ENCODE results near the gene PI4KA. TPM values are rescaled to one million over a fixed set of nuclear protein-coding genes. Genes with fewer than 3 reads are reported as not detected.

The PI4KA gene
- polyA plus RNA-seq, 1 of the 3 experiments (the other 2 are of a cell fraction): 30.0 TPM

DNA sequence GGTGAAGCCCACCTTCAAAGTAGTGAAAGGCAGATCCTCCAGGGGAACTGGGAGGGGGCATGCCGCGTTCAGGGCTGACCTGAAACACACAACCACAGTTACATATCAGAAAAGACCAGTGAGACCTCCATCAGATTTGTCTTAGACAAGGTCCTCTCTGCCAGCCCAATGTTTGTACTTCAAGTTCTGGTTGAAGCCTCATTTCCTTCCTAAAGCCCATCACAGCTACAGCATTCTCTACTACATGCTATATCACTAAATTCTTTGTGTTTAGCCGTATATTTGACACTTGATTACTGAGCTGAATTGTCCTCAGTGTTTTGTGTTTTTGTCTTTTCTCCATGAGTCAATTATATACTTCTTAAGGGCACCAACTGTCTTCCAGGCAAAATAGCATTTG is 40.1 kb downstream of the PI4KA start:
- Histone ChIP-seq H4K20me1 (ENCODE audit: insufficient read depth) (no peaks in the 10 kb centered on the region), H3K79me2 (ENCODE audit: insufficient read depth) (no peaks in the 10 kb centered on the region), H3K4me3 (ENCODE audit: low read depth in 2 of 2, low read length in 1 of 2) (no peak overlapping the region), H3K4me2 (no peak overlapping the region), H3K27ac (ENCODE audit: low read depth in 2 of 2, low read length in 1 of 2) (no peak overlapping the region), H3K9ac (no peak overlapping the region), H3K4me1 (ENCODE audit: control insufficient read depth in 1 of 2, insufficient read depth in 2 of 2, low read depth in 1 of 2, low read length in 1 of 2) (no peaks in the 10 kb centered on the region), H3K27me3 (ENCODE audit: insufficient read depth) (no peaks in the 10 kb centered on the region), H2AFZ (ENCODE audit: low read depth) (no peak overlapping the region), H3K9me2 (no peaks in the 10 kb centered on the region), H3K36me3 (replicated peaks in 1 of 2; ENCODE audit: control insufficient read depth in 1 of 2, insufficient read depth in 2 of 2, low read length in 1 of 2) (peaks cover 26 to 31% of the 10 kb centered on the region in 2 experiments), H3F3A (replicated peaks; ENCODE audit: insufficient read depth) (peaks cover 7% of the 10 kb centered on the region), H3K9me3 (no peaks in the 10 kb centered on the region)
- 98% methylated on average over 3 of the region's 3 CpGs for WGBS (ENCODE audit: low lambda C conversion rate)
- POLR2A ChIA-PET: no interaction called here
- DNase-seq: no peak
- CTCF ChIA-PET: no interaction called here
- TF ChIP-seq JUND (IDR thresholded peaks at IDR 0.05): no peak
- TF ChIP-seq RAD21 (IDR thresholded peaks at IDR 0.05; ENCODE audit: low read length): no peak
- no peak for TF ChIP-seq FOXJ3 (CRISPR knock-in tag; IDR thresholded peaks at IDR 0.05)
- no peak for TF ChIP-seq ZBTB33 (IDR thresholded peaks at IDR 0.05; ENCODE audit: borderline replicate concordance, low read depth)
- TF ChIP-seq GATA2 (CRISPR knock-in tag; IDR thresholded peaks at IDR 0.05): no peak
- TF ChIP-seq, protein P1, sequence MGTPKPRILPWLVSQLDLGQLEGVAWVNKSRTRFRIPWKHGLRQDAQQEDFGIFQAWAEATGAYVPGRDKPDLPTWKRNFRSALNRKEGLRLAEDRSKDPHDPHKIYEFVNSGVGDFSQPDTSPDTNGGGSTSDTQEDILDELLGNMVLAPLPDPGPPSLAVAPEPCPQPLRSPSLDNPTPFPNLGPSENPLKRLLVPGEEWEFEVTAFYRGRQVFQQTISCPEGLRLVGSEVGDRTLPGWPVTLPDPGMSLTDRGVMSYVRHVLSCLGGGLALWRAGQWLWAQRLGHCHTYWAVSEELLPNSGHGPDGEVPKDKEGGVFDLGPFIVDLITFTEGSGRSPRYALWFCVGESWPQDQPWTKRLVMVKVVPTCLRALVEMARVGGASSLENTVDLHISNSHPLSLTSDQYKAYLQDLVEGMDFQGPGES (IDR thresholded peaks at IDR 0.05; ENCODE audit: low read depth, low read length): no peak
- TF ChIP-seq FOSL2 (IDR thresholded peaks at IDR 0.05; ENCODE audit: borderline replicate concordance, low read depth): no peak
- TF ChIP-seq FOXM1 (IDR thresholded peaks at IDR 0.05; ENCODE audit: low read depth): no peak
- TF ChIP-seq MXI1 (IDR thresholded peaks at IDR 0.05; ENCODE audit: low read depth, low read length): no peak
- no peak for TF ChIP-seq MAX (IDR thresholded peaks at IDR 0.05; ENCODE audit: low read depth)
- TF ChIP-seq, protein P2, sequence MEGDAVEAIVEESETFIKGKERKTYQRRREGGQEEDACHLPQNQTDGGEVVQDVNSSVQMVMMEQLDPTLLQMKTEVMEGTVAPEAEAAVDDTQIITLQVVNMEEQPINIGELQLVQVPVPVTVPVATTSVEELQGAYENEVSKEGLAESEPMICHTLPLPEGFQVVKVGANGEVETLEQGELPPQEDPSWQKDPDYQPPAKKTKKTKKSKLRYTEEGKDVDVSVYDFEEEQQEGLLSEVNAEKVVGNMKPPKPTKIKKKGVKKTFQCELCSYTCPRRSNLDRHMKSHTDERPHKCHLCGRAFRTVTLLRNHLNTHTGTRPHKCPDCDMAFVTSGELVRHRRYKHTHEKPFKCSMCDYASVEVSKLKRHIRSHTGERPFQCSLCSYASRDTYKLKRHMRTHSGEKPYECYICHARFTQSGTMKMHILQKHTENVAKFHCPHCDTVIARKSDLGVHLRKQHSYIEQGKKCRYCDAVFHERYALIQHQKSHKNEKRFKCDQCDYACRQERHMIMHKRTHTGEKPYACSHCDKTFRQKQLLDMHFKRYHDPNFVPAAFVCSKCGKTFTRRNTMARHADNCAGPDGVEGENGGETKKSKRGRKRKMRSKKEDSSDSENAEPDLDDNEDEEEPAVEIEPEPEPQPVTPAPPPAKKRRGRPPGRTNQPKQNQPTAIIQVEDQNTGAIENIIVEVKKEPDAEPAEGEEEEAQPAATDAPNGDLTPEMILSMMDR (IDR thresholded peaks at IDR 0.05): no peak
- TF ChIP-seq GABPA (IDR thresholded peaks at IDR 0.05; ENCODE audit: low read depth): no peak
- no peak for TF ChIP-seq TEAD4 (IDR thresholded peaks at IDR 0.05; ENCODE audit: borderline replicate concordance, insufficient read depth)
- TF ChIP-seq, protein P3, sequence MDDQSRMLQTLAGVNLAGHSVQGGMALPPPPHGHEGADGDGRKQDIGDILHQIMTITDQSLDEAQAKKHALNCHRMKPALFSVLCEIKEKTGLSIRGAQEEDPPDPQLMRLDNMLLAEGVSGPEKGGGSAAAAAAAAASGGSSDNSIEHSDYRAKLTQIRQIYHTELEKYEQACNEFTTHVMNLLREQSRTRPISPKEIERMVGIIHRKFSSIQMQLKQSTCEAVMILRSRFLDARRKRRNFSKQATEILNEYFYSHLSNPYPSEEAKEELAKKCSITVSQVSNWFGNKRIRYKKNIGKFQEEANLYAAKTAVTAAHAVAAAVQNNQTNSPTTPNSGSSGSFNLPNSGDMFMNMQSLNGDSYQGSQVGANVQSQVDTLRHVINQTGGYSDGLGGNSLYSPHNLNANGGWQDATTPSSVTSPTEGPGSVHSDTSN (IDR thresholded peaks at IDR 0.05): no peak
- TF ChIP-seq RFX5 (IDR thresholded peaks at IDR 0.05; ENCODE audit: low read length): no peak
- TF ChIP-seq EP300 (IDR thresholded peaks at IDR 0.05; ENCODE audit: borderline replicate concordance in 1 of 2, low read depth in 1 of 2, low read length in 1 of 2): no peak
- TF ChIP-seq YY1 (IDR thresholded peaks at IDR 0.05; ENCODE audit: low read depth): no peak
- TF ChIP-seq NRF1 (IDR thresholded peaks at IDR 0.05; ENCODE audit: low read depth, low read length): no peak

Data from SK-N-SH (cell line).